A549 (cell line): ENCODE results near the gene FUOM. TPM values are rescaled to one million over a fixed set of nuclear protein-coding genes. Genes with fewer than 3 reads are reported as not detected.

Experiments
- ATAC-seq, 2 experiments: fragments of 200-7000 bp in 1 of 2; fragments of >200 bp in 1 of 2; cut with Nextera tagmentation in 1 of 2; cut with Tn5 transposase in 1 of 2; 3 replicates each; pipeline versions ENCODE4 v1.8.0 to v1.9.1; 2018 to 2020; ENCODE audit warnings: mild to moderate bottlenecking in 1 of 2, moderate library complexity in 1 of 2
- CTCF ChIA-PET: fragments of 300-600 bp; sonication (Branson Sonifier 250); formaldehyde crosslinking; extraction: SDS; loops from one replicate; lab custom pipeline; 2021; ENCODE audit warnings: antibody characterized with exemption, inconsistent platforms; lab: Yijun Ruan, JAX
- POLR2A ChIA-PET: fragments of 350-600 bp; formaldehyde crosslinking; extraction: SDS; loops from one replicate; lab custom pipeline; 2021; ENCODE audit warnings: antibody characterized with exemption, inconsistent platforms; lab: Yijun Ruan, JAX
- DNase-seq, 2 experiments: peaks; one replicate each; pipeline versions ENCODE4 v3.0.0 to v3.0.0-alpha.2; 2011 to 2016; ENCODE audit warnings: low read depth in 1 of 2, low spot score in 1 of 2
- FAIRE-seq: peaks from 2 replicates; lab custom pipeline; 2011; peaks lifted over from hg19 to GRCh38; lab: Jason Lieb, UNC
- H3K27ac ChIP-seq, 2 experiments: fragments of >200 bp; sonication (Bioruptor Twin); formaldehyde crosslinking; 3 replicates each; pipeline ENCODE4 v1.5.1; 2016 to 2017
- H3K4me1 ChIP-seq: fragments of >200 bp; sonication (Bioruptor Twin); formaldehyde crosslinking; 3 replicates; pipeline ENCODE4 v1.6.1; 2016
- H3K4me2 ChIP-seq: fragments of >200 bp; sonication (Bioruptor Twin); formaldehyde crosslinking; 3 replicates; pipeline ENCODE4 v1.6.1; 2016
- H3K4me3 ChIP-seq: fragments of >200 bp; sonication (Bioruptor Twin); formaldehyde crosslinking; 3 replicates; pipeline ENCODE4 v1.5.1; 2016
- H3K9me3 ChIP-seq: fragments of >200 bp; sonication (Bioruptor Twin); formaldehyde crosslinking; 3 replicates; pipeline ENCODE4 v1.6.1; 2016
- CBX2 ChIP-seq: fragments of 200-600 bp; sonication (generic); IDR thresholded peaks from 2 replicates; pipeline ENCODE4 v1.6.1; 2016; ENCODE audit warnings: low read depth, mild to moderate bottlenecking, borderline replicate concordance
- EHF ChIP-seq: fragments of 250-450 bp; sonication (Bioruptor Pico); IDR thresholded peaks from 2 replicates; pipeline ENCODE4 v1.5.0; 2020; ENCODE audit warnings: mild to moderate bottlenecking
- FOSL2 ChIP-seq, 2 experiments: fragments of 450-650 bp in 1 of 2; fragments of >200 bp in 1 of 2; sonication (Bioruptor Twin) in 1 of 2; formaldehyde crosslinking; IDR thresholded peaks; 2 replicates each; pipeline versions ENCODE4 v1.5.0 to v1.6.1; 2016 to 2020; ENCODE audit warnings: mild to moderate bottlenecking in 1 of 2, moderate library complexity in 1 of 2
- FOXS1 ChIP-seq: fragments of 250-450 bp; sonication (Bioruptor Pico); IDR thresholded peaks from 2 replicates; pipeline ENCODE4 v1.5.0; 2020; ENCODE audit warnings: mild to moderate bottlenecking, moderate library complexity
- HDAC2 ChIP-seq: fragments of 200-600 bp; sonication (generic); IDR thresholded peaks from 2 replicates; pipeline ENCODE4 v1.6.1; 2016
- JUN ChIP-seq, 2 experiments: fragments of >200 bp; sonication (Bioruptor Twin); formaldehyde crosslinking; IDR thresholded peaks; 2 replicates in 1 of 2; 3 replicates in 1 of 2; pipeline ENCODE4 v1.6.1; 2016 to 2017
- JUNB ChIP-seq: fragments of >200 bp; sonication (Bioruptor Twin); formaldehyde crosslinking; IDR thresholded peaks from 2 replicates; pipeline ENCODE4 v1.6.1; 2016
- PHF8 ChIP-seq: fragments of 200-600 bp; sonication (generic); IDR thresholded peaks from 2 replicates; pipeline ENCODE4 v1.6.1; 2016; ENCODE audit warnings: low read depth, mild to moderate bottlenecking, antibody characterized with exemption, moderate library complexity, borderline replicate concordance
- ZFP36 ChIP-seq: fragments of 450-650 bp; IDR thresholded peaks from 2 replicates; pipeline ENCODE4 v1.6.1; 2014; ENCODE audit warnings: borderline replicate concordance; ENCODE audit not compliant: partially characterized antibody
- WGBS: methylation state at CpG from one replicate; pipeline ENCODE4 v1.1.6; 2017; ENCODE audit errors: missing lambda C conversion rate; 5-methylcytosine and 5-hydroxymethylcytosine counted together
- polyA plus RNA-seq, 4 experiments: library from polyadenylated mRNA; depleted of rRNA in 3 of 4; stranded (reverse); fragments of >200 nt; fragmentation: RNase III in 1 of 4; extraction: RNeasy Plus Mini Kit Qiagen cat#74134 plus additional on column Dnase treatment in 1 of 4; gene quantifications; 2 replicates in 3 of 4; 3 replicates in 1 of 4; pipeline ENCODE4 v1.2.3, GENCODE V29; 2011 to 2017
- TF ChIP-seq, protein P1 (sequence below): fragments of >200 bp; sonication (Bioruptor Twin); formaldehyde crosslinking; IDR thresholded peaks from 2 replicates; pipeline ENCODE4 v1.6.1; 2016
- TF ChIP-seq, protein P2 (sequence below): fragments of 200-600 bp; sonication (generic); IDR thresholded peaks from 2 replicates; pipeline ENCODE4 v1.6.1; 2016; ENCODE audit warnings: antibody characterized with exemption, mild to moderate bottlenecking, moderate library complexity
- TF ChIP-seq, protein P3 (sequence below): fragments of >200 bp; sonication (Bioruptor Twin); formaldehyde crosslinking; IDR thresholded peaks from 3 replicates; pipeline ENCODE4 v1.5.1; 2016

Gene FUOM
- polyA plus RNA-seq, 2 of the 4 experiments (the other 2 are of a cell fraction) = 6.8 to 8.1 TPM

DNA sequence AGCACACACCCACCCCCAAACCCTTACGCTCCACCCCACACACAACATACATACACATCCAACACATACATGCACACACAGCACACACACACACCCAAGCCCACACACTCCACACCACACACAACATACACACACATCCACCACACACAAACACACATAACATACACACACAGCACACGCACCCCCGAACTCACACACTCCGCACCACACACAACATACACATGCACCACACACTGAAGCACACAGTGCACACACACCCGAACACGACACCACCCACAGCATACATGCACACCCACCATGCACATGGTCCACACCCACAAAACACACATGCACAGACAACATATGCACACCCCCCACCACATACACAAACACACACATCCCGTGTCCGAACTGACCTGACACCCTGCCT lies 8.7 kb downstream of the FUOM start:
- Histone ChIP-seq H3K27ac (no peak overlapping the region), H3K4me2 (no peak overlapping the region)
- FAIRE-seq (no peak), ATAC-seq (no peak)
- TF ChIP-seq, protein P1, sequence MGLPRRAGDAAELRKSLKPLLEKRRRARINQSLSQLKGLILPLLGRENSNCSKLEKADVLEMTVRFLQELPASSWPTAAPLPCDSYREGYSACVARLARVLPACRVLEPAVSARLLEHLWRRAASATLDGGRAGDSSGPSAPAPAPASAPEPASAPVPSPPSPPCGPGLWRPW = no peak
- TF ChIP-seq ZFP36 = peak; percentile 24
- TF ChIP-seq, all 56 proteins: peak for 1
- 85% methylated on average over 8 of the region's 8 CpGs for WGBS
- ChIA-PET CTCF (interaction anchor here (2.2 kb wide), 1 partner anchor 30 kb away, joined by 5 read pairs; no protein-coding TSS in a partner anchor), POLR2A (no interaction called here)
- no peak overlapping the region for H3K4me3 ChIP-seq
- DNase-seq = no peak
- H3K9me3 ChIP-seq = no peaks in the 10 kb centered on the region
- H3K4me1 ChIP-seq = peaks cover 3% of the 10 kb centered on the region; the same call in 1 of the 3 replicates

DNA sequence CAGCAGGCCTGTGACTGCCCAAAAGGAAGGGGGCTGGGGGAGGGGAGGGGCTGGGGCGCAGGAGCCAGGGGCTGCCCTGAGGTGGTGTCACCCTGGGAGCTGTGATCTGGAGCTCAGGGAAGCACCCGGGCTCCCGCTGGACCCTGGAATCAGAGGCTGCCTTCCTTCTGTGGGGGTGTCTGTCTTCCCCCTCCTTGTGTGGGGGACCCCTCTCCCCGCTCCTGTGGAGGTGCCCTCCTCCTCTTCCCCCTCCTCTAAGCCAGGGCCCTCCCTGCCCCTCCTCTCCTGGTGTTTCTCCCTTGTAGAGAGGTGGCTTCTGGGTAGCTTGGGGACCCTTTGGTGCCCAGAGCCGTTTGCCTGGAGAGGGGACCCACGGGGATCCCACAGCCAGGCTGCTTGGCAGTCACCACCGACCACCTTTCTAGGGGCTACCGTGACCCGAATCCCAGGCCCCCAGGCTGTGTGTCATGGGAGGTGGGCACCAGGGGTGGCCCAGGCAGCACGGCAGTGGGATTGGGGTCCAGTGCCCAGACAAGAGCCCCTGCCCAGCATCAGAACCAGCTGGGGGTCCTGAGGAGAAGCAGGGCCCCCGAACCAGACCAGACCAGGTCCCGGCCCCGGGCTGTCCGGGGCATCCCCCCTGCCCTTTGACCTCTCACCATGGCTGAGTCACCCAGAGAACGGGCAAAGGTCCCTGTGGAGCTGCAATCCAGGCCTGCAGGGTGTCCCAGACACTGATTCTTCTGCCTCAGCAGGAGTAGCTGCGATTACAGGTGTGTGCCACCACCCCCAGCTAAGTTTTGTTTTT lies 9.9 kb downstream of the FUOM start:
- TF ChIP-seq FOSL2 (IDR thresholded peaks at IDR 0.05) = no peak
- 0 out of 2 replicates have a peak, but pooled peaks have one; percentile 7 for TF ChIP-seq FOSL2 (CRISPR knock-in tag; IDR thresholded peaks at IDR 0.05)
- TF ChIP-seq, protein P2, sequence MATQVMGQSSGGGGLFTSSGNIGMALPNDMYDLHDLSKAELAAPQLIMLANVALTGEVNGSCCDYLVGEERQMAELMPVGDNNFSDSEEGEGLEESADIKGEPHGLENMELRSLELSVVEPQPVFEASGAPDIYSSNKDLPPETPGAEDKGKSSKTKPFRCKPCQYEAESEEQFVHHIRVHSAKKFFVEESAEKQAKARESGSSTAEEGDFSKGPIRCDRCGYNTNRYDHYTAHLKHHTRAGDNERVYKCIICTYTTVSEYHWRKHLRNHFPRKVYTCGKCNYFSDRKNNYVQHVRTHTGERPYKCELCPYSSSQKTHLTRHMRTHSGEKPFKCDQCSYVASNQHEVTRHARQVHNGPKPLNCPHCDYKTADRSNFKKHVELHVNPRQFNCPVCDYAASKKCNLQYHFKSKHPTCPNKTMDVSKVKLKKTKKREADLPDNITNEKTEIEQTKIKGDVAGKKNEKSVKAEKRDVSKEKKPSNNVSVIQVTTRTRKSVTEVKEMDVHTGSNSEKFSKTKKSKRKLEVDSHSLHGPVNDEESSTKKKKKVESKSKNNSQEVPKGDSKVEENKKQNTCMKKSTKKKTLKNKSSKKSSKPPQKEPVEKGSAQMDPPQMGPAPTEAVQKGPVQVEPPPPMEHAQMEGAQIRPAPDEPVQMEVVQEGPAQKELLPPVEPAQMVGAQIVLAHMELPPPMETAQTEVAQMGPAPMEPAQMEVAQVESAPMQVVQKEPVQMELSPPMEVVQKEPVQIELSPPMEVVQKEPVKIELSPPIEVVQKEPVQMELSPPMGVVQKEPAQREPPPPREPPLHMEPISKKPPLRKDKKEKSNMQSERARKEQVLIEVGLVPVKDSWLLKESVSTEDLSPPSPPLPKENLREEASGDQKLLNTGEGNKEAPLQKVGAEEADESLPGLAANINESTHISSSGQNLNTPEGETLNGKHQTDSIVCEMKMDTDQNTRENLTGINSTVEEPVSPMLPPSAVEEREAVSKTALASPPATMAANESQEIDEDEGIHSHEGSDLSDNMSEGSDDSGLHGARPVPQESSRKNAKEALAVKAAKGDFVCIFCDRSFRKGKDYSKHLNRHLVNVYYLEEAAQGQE = no peak
- no peak for TF ChIP-seq FOXS1
- TF ChIP-seq, protein P3, sequence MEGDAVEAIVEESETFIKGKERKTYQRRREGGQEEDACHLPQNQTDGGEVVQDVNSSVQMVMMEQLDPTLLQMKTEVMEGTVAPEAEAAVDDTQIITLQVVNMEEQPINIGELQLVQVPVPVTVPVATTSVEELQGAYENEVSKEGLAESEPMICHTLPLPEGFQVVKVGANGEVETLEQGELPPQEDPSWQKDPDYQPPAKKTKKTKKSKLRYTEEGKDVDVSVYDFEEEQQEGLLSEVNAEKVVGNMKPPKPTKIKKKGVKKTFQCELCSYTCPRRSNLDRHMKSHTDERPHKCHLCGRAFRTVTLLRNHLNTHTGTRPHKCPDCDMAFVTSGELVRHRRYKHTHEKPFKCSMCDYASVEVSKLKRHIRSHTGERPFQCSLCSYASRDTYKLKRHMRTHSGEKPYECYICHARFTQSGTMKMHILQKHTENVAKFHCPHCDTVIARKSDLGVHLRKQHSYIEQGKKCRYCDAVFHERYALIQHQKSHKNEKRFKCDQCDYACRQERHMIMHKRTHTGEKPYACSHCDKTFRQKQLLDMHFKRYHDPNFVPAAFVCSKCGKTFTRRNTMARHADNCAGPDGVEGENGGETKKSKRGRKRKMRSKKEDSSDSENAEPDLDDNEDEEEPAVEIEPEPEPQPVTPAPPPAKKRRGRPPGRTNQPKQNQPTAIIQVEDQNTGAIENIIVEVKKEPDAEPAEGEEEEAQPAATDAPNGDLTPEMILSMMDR = no peak
- FAIRE-seq (no peak), DNase-seq (no peak), ATAC-seq (peak in 1 of 2 experiments; percentile 10; a peak in 1 of 6 replicates)
- H3K4me2 ChIP-seq = no peak overlapping the region; the same call in 2 of the 3 replicates
- peaks cover 7% of the 10 kb centered on the region; the same call in 2 of the 3 replicates for H3K4me1 ChIP-seq
- no peaks in the 10 kb centered on the region for H3K9me3 ChIP-seq
- H3K4me3 ChIP-seq = no peak overlapping the region
- H3K27ac ChIP-seq = 0 out of 6 replicates have a peak overlapping the region, but pooled peaks of 1 of the 2 experiments have one; percentile 35
- ChIA-PET CTCF (interaction anchor here (2.2 to 9.2 kb wide), 2 partner anchors 19 to 29 kb away, joined by 5 to 76 read pairs; no protein-coding TSS in a partner anchor), POLR2A (interaction anchor here (0.7 kb wide), 1 partner anchor 98 kb away, joined by 3 read pairs; no protein-coding TSS in a partner anchor)
- WGBS = 42% methylated on average over 10 of the region's 16 CpGs

DNA sequence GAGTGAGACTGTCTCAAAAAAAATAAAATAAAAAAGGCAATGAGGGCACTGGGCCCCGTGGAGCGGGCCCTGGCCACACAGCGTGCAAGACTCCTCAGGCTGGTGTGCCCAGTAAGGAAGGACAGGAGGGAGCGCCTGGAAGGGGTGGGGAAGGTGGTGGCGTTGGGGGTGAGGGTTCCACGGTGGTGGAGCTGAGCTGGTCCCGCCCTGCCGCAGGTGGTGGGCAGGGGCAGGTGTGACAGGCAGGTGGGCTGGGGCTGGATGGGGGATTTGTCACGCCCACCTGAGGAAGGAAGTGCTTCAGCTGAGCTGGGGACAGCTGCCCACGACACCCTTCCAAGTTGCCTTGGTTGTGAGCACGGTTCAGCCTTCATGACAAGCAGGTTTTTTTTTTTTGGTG lies 11.4 kb downstream of the FUOM start:
- ChIA-PET CTCF (interaction anchor here (0.9 to 9.2 kb wide), 2 partner anchors 9 to 18 kb away, joined by 4 to 76 read pairs; no protein-coding TSS in a partner anchor), POLR2A (no interaction called here)
- no peaks in the 10 kb centered on the region for H3K9me3 ChIP-seq
- H3K4me3 ChIP-seq = no peak overlapping the region
- no peak for FAIRE-seq
- no peak for ATAC-seq
- H3K4me2 ChIP-seq = no peak overlapping the region
- TF ChIP-seq HDAC2 (no peak), JUN (IDR thresholded peaks at IDR 0.05) (no peak), PHF8 (no peak), CBX2 (no peak), JUNB (no peak), EHF (CRISPR knock-in tag) (no peak)
- TF ChIP-seq, protein P1 = no peak
- peaks cover 7% of the 10 kb centered on the region; the same call in 2 of the 3 replicates for H3K4me1 ChIP-seq
- WGBS = 72% methylated on average over 11 of the region's 11 CpGs
- H3K27ac ChIP-seq = no peak overlapping the region
- DNase-seq = no peak
